GM23338 (cell line): ENCODE measurements around the gene ZFPL1. TPM values are rescaled to one million over a fixed set of nuclear protein-coding genes. Genes with fewer than 3 reads are reported as not detected.

Experiments used
- ATAC-seq: fragments of 200-7000 bp; cut with Tn5 transposase; 3 replicates; pipeline ENCODE4 v1.9.1; 2020
- DNase-seq: peaks from one replicate; pipeline ENCODE4 v3.0.0-alpha.2; 2015; ENCODE audit warnings: low spot score
- H2AFZ ChIP-seq: fragments of 200-600 bp; sonication (generic); 2 replicates; pipeline ENCODE4 v1.8.0; 2016; ENCODE audit warnings: antibody characterized with exemption, mild to moderate bottlenecking, moderate library complexity
- H3F3A ChIP-seq: fragments of 200-600 bp; sonication (generic); replicated peaks from 2 replicates; pipeline ENCODE4 v1.8.0; 2017; ENCODE audit warnings: antibody characterized with exemption, mixed run types, low read depth
- H3K27ac ChIP-seq: fragments of 200-600 bp; sonication (generic); 2 replicates; pipeline ENCODE4 v1.6.1; 2016; ENCODE audit warnings: low read depth
- H3K27me3 ChIP-seq: fragments of 200-600 bp; sonication (generic); 2 replicates; pipeline ENCODE4 v1.8.0; 2016; ENCODE audit warnings: mild to moderate bottlenecking, mixed run types, moderate library complexity; ENCODE audit not compliant: insufficient read depth
- H3K36me3 ChIP-seq: fragments of 200-600 bp; sonication (generic); 2 replicates; pipeline ENCODE4 v1.8.0; 2016; ENCODE audit warnings: mild to moderate bottlenecking; ENCODE audit not compliant: insufficient read depth
- H3K4me1 ChIP-seq: fragments of 200-600 bp; sonication (generic); 2 replicates; pipeline ENCODE4 v1.8.0; 2016; ENCODE audit warnings: mild to moderate bottlenecking, moderate library complexity; ENCODE audit not compliant: insufficient read depth
- H3K4me2 ChIP-seq: fragments of 200-600 bp; sonication (generic); 2 replicates; pipeline ENCODE4 v1.7.1; 2017; ENCODE audit warnings: mixed run types
- H3K4me3 ChIP-seq: fragments of 200-600 bp; sonication (generic); 2 replicates; pipeline ENCODE4 v1.6.1; 2016; ENCODE audit warnings: mixed run types
- H3K79me2 ChIP-seq: fragments of 200-600 bp; sonication (generic); replicated peaks from 2 replicates; pipeline ENCODE4 v1.8.0; 2017; ENCODE audit warnings: mild to moderate bottlenecking; ENCODE audit not compliant: insufficient read depth
- H3K9me2 ChIP-seq: fragments of 200-600 bp; sonication (generic); 2 replicates; pipeline ENCODE4 v1.8.0; 2017; ENCODE audit not compliant: insufficient read depth
- H4K20me1 ChIP-seq: fragments of 200-600 bp; sonication (generic); replicated peaks from 2 replicates; pipeline ENCODE4 v1.8.0; 2017; ENCODE audit warnings: mild to moderate bottlenecking; ENCODE audit not compliant: insufficient read depth
- H3K27ac Mint-ChIP-seq: 2 replicates; pipeline ENCODE4 v1.8.0; 2020; ENCODE audit warnings: inconsistent platforms, mild to moderate bottlenecking, moderate library complexity, mixed read lengths
- H3K27me3 Mint-ChIP-seq: 3 replicates; pipeline ENCODE4 v1.8.0; 2022; ENCODE audit warnings: low read depth, mild to moderate bottlenecking, moderate library complexity, mixed read lengths, inconsistent platforms; ENCODE audit not compliant: insufficient read depth, poor library complexity
- H3K36me3 Mint-ChIP-seq: 3 replicates; pipeline ENCODE4 v1.8.0; 2021; ENCODE audit warnings: low read depth, mild to moderate bottlenecking, inconsistent platforms, moderate library complexity, mixed read lengths
- H3K4me1 Mint-ChIP-seq: 3 replicates; pipeline ENCODE4 v1.8.0; 2020; ENCODE audit warnings: mild to moderate bottlenecking, inconsistent platforms, mixed read lengths
- H3K4me3 Mint-ChIP-seq: 3 replicates; pipeline ENCODE4 v1.8.0; 2021; ENCODE audit warnings: moderate library complexity, mild to moderate bottlenecking, inconsistent platforms, mixed read lengths
- H3K9me3 Mint-ChIP-seq: 3 replicates; pipeline ENCODE4 v1.8.0; 2020; ENCODE audit warnings: moderate library complexity, mild to moderate bottlenecking, inconsistent platforms, mixed read lengths
- CREB1 ChIP-seq: fragments of 250-450 bp; sonication (Bioruptor Pico); IDR thresholded peaks from 2 replicates; pipeline ENCODE4 v1.5.0; 2020; ENCODE audit warnings: low read depth, mild to moderate bottlenecking, moderate library complexity
- CTCF ChIP-seq, 2 experiments: fragments of 200-600 bp in 1 of 2; sonication (generic) in 1 of 2; conservative IDR thresholded peaks; 2 replicates each; pipeline versions ENCODE4 v1.5.1 to v1.6.1; 2016 to 2017; ENCODE audit warnings: antibody characterized with exemption in 2 of 2, low read depth in 2 of 2, mild to moderate bottlenecking in 2 of 2, moderate library complexity in 1 of 2
- ETS1 ChIP-seq: IDR thresholded peaks from 2 replicates; pipeline ENCODE4 v1.6.1; 2016; ENCODE audit warnings: antibody characterized with exemption
- EZH2phosphoT487 ChIP-seq: fragments of 200-600 bp; sonication (generic); IDR thresholded peaks from one replicate; pipeline ENCODE4 v1.8.1; 2018; ENCODE audit warnings: antibody characterized with exemption; ENCODE audit not compliant: unreplicated experiment
- POLR2AphosphoS5 ChIP-seq: IDR thresholded peaks from 2 replicates; pipeline ENCODE4 v1.6.1; 2016; ENCODE audit warnings: antibody characterized with exemption, low read depth
- ZNF114 ChIP-seq: fragments of 250-450 bp; sonication (Bioruptor Pico); IDR thresholded peaks from 2 replicates; pipeline ENCODE4 v1.5.0; 2020; ENCODE audit warnings: mild to moderate bottlenecking, moderate library complexity
- ZNF331 ChIP-seq: fragments of 250-450 bp; sonication (Bioruptor Pico); IDR thresholded peaks from 2 replicates; pipeline ENCODE4 v1.5.0; 2020; ENCODE audit warnings: low read depth, mild to moderate bottlenecking, moderate library complexity
- polyA plus RNA-seq: library from polyadenylated mRNA; unstranded; fragments of >200 nt; fragmentation: Nextera tagmentation; extraction: Ambion mirVana; gene quantifications from 2 replicates; pipeline ENCODE4 v1.2.1, GENCODE V29; 2016
- total RNA-seq: library from RNA; depleted of rRNA; stranded (reverse); fragments of >200 nt; shearing (Covaris generic); gene quantifications from 2 replicates; pipeline ENCODE4 v1.2.3, GENCODE V29; 2014

The ZFPL1 gene
- total and polyA plus RNA-seq, 2 experiments from 2014 or later: 26.3 to 26.8 TPM

- Mint-ChIP-seq H3K9me3 (no peaks in the 10 kb centered on the region), H3K36me3 (peaks cover 12% of the 10 kb centered on the region), H3K4me1 (peaks cover 19% of the 10 kb centered on the region), H3K4me3 (peak within 1 kb of the TSS; percentile 97), H3K27ac (peak within 1 kb of the TSS; percentile 100), H3K27me3 (peaks cover 19% of the 10 kb centered on the region)
- Histone ChIP-seq H3K9me2 (no peaks in the 10 kb centered on the region), H3K4me1 (peaks cover 20% of the 10 kb centered on the region; the same call in 1 of the 2 replicates), H3K4me3 (peak within 1 kb of the TSS; percentile 67), H3K4me2 (peak within 1 kb of the TSS; percentile 99), H2AFZ (0 out of 2 replicates have a peak within 1 kb of the TSS, but pooled peaks have one; percentile 1), H3F3A (peaks cover 5% of the 10 kb centered on the region; the same call in 1 of the 2 replicates), H3K79me2 (peaks cover 19% of the 10 kb centered on the region), H3K36me3 (no peaks in the 10 kb centered on the region), H3K27me3 (no peaks in the 10 kb centered on the region), H3K27ac (peak within 1 kb of the TSS; percentile 80), H4K20me1 (no peaks in the 10 kb centered on the region)
- DNase-seq (peak; percentile 90), ATAC-seq (peak; percentile 73)
- TF ChIP-seq CREB1 (CRISPR knock-in tag) (peak; percentile 79), CTCF (conservative IDR thresholded peaks at IDR 0.05; ENCODE audit: low read depth in 2 of 2) (no peak), ZNF114 (CRISPR knock-in tag) (no peak), ETS1 (0 out of 2 replicates have a peak, but pooled peaks have one; percentile 12), ZNF331 (CRISPR knock-in tag) (no peak), POLR2AphosphoS5 (peak; percentile 83)
Measured at GRCh38 chr11:65134240-65134951, 50.4 kb downstream of the ZFPL1 start, which contains the start of gene SYVN1. SYVN1 (minus strand) TSS chr11:65134519; CDS start chr11:65133601, 918 bp downstream.

GRCh38 chr11:65134952-65135632 is 51.1 kb downstream of the ZFPL1 start:
- H3K4me3 ChIP-seq: peak overlapping the region; percentile 67
- Mint-ChIP-seq H3K27me3 (peaks cover 19% of the 10 kb centered on the region), H3K36me3 (peaks cover 11% of the 10 kb centered on the region), H3K9me3 (no peaks in the 10 kb centered on the region), H3K27ac (peak overlapping the region; percentile 100), H3K4me1 (peaks cover 19% of the 10 kb centered on the region), H3K4me3 (peak overlapping the region; percentile 97)
- peaks cover 19% of the 10 kb centered on the region for H3K79me2 ChIP-seq
- peaks cover 20% of the 10 kb centered on the region; the same call in 1 of the 2 replicates for H3K4me1 ChIP-seq
- H2AFZ ChIP-seq: 0 out of 2 replicates have a peak overlapping the region, but pooled peaks have one; percentile 1
- DNase-seq (peak; percentile 98), ATAC-seq (peak; percentile 93)
- H3K27ac ChIP-seq: peak overlapping the region; percentile 80
- H3K4me2 ChIP-seq: peak overlapping the region; percentile 99
- no peaks in the 10 kb centered on the region for H3K36me3 ChIP-seq
- no peaks in the 10 kb centered on the region for H3K27me3 ChIP-seq
- TF ChIP-seq POLR2AphosphoS5: peak; percentile 98
- no peak for TF ChIP-seq EZH2phosphoT487
- TF ChIP-seq CREB1 (CRISPR knock-in tag): 0 out of 2 replicates have a peak, but pooled peaks have one; percentile 8
- H3F3A ChIP-seq: peaks cover 5% of the 10 kb centered on the region; the same call in 1 of the 2 replicates
- H3K9me2 ChIP-seq: no peaks in the 10 kb centered on the region
- H4K20me1 ChIP-seq: no peaks in the 10 kb centered on the region
